HEK293 (cell line): ENCODE measurements around the gene ARHGAP42.

Experiments
- CTCF ChIA-PET: fragments of 350-600 bp; formaldehyde crosslinking; extraction: SDS; loops from one replicate; lab custom pipeline; 2021; ENCODE audit warnings: antibody characterized with exemption; lab: Yijun Ruan, JAX
- POLR2A ChIA-PET: fragments of 300-600 bp; formaldehyde crosslinking; extraction: SDS; loops from one replicate; lab custom pipeline; 2020; ENCODE audit warnings: antibody characterized with exemption, inconsistent platforms; lab: Yijun Ruan, JAX
- H3K27ac ChIP-seq: fragments of 200-500 bp; sonication (Bioruptor generic); 2 replicates; pipeline ENCODE4 v1.5.1; 2014; ENCODE audit warnings: low read depth, low read length, control low read depth, inconsistent platforms; ENCODE audit errors: extremely low read depth
- H3K36me3 ChIP-seq, 2 experiments: fragments of 200-500 bp in 1 of 2; sonication (Bioruptor generic) in 1 of 2; 1 replicate in 1 of 2; 2 replicates in 1 of 2; pipeline ENCODE4 v1.5.1; 2014 to 2017; ENCODE audit warnings: inconsistent platforms in 2 of 2, low read length in 2 of 2; ENCODE audit not compliant: control insufficient read depth in 2 of 2, insufficient read depth in 1 of 2
- H3K4me1 ChIP-seq: fragments of 200-500 bp; sonication (Bioruptor generic); 2 replicates; pipeline ENCODE4 v1.5.1; 2014; ENCODE audit warnings: mild to moderate bottlenecking, low read length, inconsistent platforms; ENCODE audit not compliant: control insufficient read depth, insufficient read depth
- H3K4me3 ChIP-seq: 2 replicates; pipeline ENCODE4 v1.5.1; 2011; ENCODE audit warnings: low read depth, mild to moderate bottlenecking, control low read depth, low read length, moderate library complexity
- H3K9me3 ChIP-seq: fragments of 200-500 bp; sonication (Bioruptor generic); 2 replicates; pipeline ENCODE4 v1.5.1; 2014; ENCODE audit warnings: low read depth, low read length, inconsistent platforms; ENCODE audit not compliant: control insufficient read depth, insufficient read depth
- BCL11B ChIP-seq: fragments of 450-650 bp; formaldehyde crosslinking; IDR thresholded peaks from 2 replicates; pipeline ENCODE4 v1.5.1; 2016; ENCODE audit warnings: low read depth, missing biosample characterization, missing genetic modification characterization
- HOXC10 ChIP-seq: sonication (generic); formaldehyde crosslinking; IDR thresholded peaks from 2 replicates; pipeline ENCODE4 v1.8.1; 2023; ENCODE audit warnings: mild to moderate bottlenecking, missing genetic modification reagents
- IKZF3 ChIP-seq: fragments of 450-650 bp; IDR thresholded peaks from 2 replicates; pipeline ENCODE4 v1.5.0; 2018; ENCODE audit warnings: missing biosample characterization, mild to moderate bottlenecking, missing genetic modification characterization, moderate library complexity
- KLF10 ChIP-seq: fragments of 450-650 bp; IDR thresholded peaks from 2 replicates; pipeline ENCODE4 v1.5.1; 2018; ENCODE audit warnings: missing biosample characterization, mild to moderate bottlenecking, missing genetic modification characterization
- REST ChIP-seq: fragments of 450-650 bp; formaldehyde crosslinking; IDR thresholded peaks from 2 replicates; pipeline ENCODE4 v1.5.1; 2016; ENCODE audit warnings: missing biosample characterization, missing genetic modification characterization
- SCRT1 ChIP-seq: fragments of 450-650 bp; formaldehyde crosslinking; IDR thresholded peaks from 2 replicates; pipeline ENCODE4 v1.5.1; 2016; ENCODE audit warnings: missing biosample characterization, missing genetic modification characterization, borderline replicate concordance
- ZNF10 ChIP-seq: fragments of 450-650 bp; formaldehyde crosslinking; IDR thresholded peaks from 2 replicates; pipeline ENCODE4 v1.5.1; 2017; ENCODE audit warnings: missing biosample characterization, missing genetic modification characterization
- ZNF138 ChIP-seq: fragments of 450-650 bp; formaldehyde crosslinking; IDR thresholded peaks from 2 replicates; pipeline ENCODE4 v1.5.1; 2016; ENCODE audit warnings: missing biosample characterization, missing genetic modification characterization, borderline replicate concordance
- ZNF157 ChIP-seq: fragments of 450-650 bp; formaldehyde crosslinking; IDR thresholded peaks from 2 replicates; pipeline ENCODE4 v1.5.1; 2016; ENCODE audit warnings: missing biosample characterization, missing genetic modification characterization
- ZNF214 ChIP-seq: fragments of 450-650 bp; formaldehyde crosslinking; IDR thresholded peaks from 2 replicates; pipeline ENCODE4 v1.5.1; 2017; ENCODE audit warnings: missing biosample characterization, mild to moderate bottlenecking, missing genetic modification characterization, borderline replicate concordance
- ZNF248 ChIP-seq: fragments of 450-650 bp; formaldehyde crosslinking; IDR thresholded peaks from 2 replicates; pipeline ENCODE4 v1.5.1; 2017; ENCODE audit warnings: missing biosample characterization, missing genetic modification characterization
- ZNF335 ChIP-seq: fragments of 450-650 bp; formaldehyde crosslinking; conservative IDR thresholded peaks from 2 replicates; pipeline ENCODE4 v1.5.1; 2016; ENCODE audit warnings: missing biosample characterization, missing genetic modification characterization
- ZNF37A ChIP-seq: fragments of 450-650 bp; IDR thresholded peaks from 2 replicates; pipeline ENCODE4 v1.5.1; 2018; ENCODE audit warnings: missing biosample characterization, missing genetic modification characterization
- ZNF558 ChIP-seq: fragments of 450-650 bp; formaldehyde crosslinking; IDR thresholded peaks from 2 replicates; pipeline ENCODE4 v1.5.1; 2016; ENCODE audit warnings: missing biosample characterization, missing genetic modification characterization
- ZNF610 ChIP-seq: fragments of 450-650 bp; formaldehyde crosslinking; IDR thresholded peaks from 2 replicates; pipeline ENCODE4 v1.5.1; 2016; ENCODE audit warnings: missing biosample characterization, missing genetic modification characterization, borderline replicate concordance
- ZNF654 ChIP-seq: fragments of 450-650 bp; formaldehyde crosslinking; IDR thresholded peaks from 2 replicates; pipeline ENCODE4 v1.5.1; 2016; ENCODE audit warnings: low read depth, missing biosample characterization, missing genetic modification characterization
- ZNF791 ChIP-seq: fragments of 450-650 bp; formaldehyde crosslinking; IDR thresholded peaks from 2 replicates; pipeline ENCODE4 v1.5.1; 2016; ENCODE audit warnings: missing biosample characterization, missing genetic modification characterization
- ZNF843 ChIP-seq: fragments of 450-650 bp; formaldehyde crosslinking; IDR thresholded peaks from 2 replicates; pipeline ENCODE4 v1.5.1; 2016; ENCODE audit warnings: missing biosample characterization, missing genetic modification characterization
- ZSCAN4 ChIP-seq: fragments of 450-650 bp; formaldehyde crosslinking; IDR thresholded peaks from 2 replicates; pipeline ENCODE4 v1.5.1; 2017; ENCODE audit warnings: missing biosample characterization, missing genetic modification characterization
- TF ChIP-seq, protein P1 (sequence below): fragments of 450-650 bp; formaldehyde crosslinking; conservative IDR thresholded peaks from 2 replicates; pipeline ENCODE4 v1.5.1; 2016; ENCODE audit warnings: low read depth, missing biosample characterization, missing genetic modification characterization
- TF ChIP-seq, protein P2 (sequence below): fragments of 450-650 bp; formaldehyde crosslinking; IDR thresholded peaks from 2 replicates; pipeline ENCODE4 v1.5.1; 2016; ENCODE audit warnings: missing biosample characterization, missing genetic modification characterization
- TF ChIP-seq, protein P3 (sequence below): fragments of 450-650 bp; formaldehyde crosslinking; IDR thresholded peaks from 2 replicates; pipeline ENCODE4 v1.5.1; 2016; ENCODE audit warnings: missing biosample characterization, missing genetic modification characterization

ARHGAP42 gene

DNA sequence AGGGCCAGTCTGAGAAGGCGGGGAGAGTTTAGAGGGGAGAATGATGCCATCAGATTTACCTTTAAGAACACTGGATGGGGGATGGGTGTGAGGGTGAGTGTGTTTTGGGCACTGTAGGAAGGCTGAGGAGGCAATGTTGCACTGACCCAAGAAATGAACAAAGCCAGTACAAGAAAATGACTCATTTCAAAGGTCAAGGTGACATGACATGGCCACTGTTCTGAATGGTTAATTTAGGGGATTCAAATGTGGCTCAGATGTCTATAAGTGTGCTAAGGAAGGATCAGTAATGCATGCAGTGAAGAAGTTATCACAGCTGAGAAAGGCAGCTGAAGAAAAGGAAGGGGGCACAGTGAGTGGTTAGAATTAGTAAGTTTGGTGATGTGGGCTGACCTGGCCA, 312.7 kb downstream of the ARHGAP42 start (continued):
- TF ChIP-seq ZNF37A (tag by site-specific recombination) (no peak), BCL11B (no peak), ZNF157 (tag by site-specific recombination) (no peak), ZNF654 (tag by site-specific recombination) (no peak), ZNF138 (tag by site-specific recombination) (no peak), ZNF10 (no peak)

- no peaks in the 10 kb centered on the region for H3K4me1 ChIP-seq
- no peak overlapping the region for H3K4me3 ChIP-seq
- H3K9me3 ChIP-seq, result no peaks in the 10 kb centered on the region
- CTCF ChIA-PET, result interaction anchor here (0.7 kb wide), 1 partner anchor 426 kb away, joined by 3 read pairs; no protein-coding TSS in a partner anchor
- no peak overlapping the region for H3K27ac ChIP-seq
- H3K36me3 ChIP-seq, result no peaks in the 10 kb centered on the region
- POLR2A ChIA-PET, result no interaction called here
- TF ChIP-seq, protein P1, sequence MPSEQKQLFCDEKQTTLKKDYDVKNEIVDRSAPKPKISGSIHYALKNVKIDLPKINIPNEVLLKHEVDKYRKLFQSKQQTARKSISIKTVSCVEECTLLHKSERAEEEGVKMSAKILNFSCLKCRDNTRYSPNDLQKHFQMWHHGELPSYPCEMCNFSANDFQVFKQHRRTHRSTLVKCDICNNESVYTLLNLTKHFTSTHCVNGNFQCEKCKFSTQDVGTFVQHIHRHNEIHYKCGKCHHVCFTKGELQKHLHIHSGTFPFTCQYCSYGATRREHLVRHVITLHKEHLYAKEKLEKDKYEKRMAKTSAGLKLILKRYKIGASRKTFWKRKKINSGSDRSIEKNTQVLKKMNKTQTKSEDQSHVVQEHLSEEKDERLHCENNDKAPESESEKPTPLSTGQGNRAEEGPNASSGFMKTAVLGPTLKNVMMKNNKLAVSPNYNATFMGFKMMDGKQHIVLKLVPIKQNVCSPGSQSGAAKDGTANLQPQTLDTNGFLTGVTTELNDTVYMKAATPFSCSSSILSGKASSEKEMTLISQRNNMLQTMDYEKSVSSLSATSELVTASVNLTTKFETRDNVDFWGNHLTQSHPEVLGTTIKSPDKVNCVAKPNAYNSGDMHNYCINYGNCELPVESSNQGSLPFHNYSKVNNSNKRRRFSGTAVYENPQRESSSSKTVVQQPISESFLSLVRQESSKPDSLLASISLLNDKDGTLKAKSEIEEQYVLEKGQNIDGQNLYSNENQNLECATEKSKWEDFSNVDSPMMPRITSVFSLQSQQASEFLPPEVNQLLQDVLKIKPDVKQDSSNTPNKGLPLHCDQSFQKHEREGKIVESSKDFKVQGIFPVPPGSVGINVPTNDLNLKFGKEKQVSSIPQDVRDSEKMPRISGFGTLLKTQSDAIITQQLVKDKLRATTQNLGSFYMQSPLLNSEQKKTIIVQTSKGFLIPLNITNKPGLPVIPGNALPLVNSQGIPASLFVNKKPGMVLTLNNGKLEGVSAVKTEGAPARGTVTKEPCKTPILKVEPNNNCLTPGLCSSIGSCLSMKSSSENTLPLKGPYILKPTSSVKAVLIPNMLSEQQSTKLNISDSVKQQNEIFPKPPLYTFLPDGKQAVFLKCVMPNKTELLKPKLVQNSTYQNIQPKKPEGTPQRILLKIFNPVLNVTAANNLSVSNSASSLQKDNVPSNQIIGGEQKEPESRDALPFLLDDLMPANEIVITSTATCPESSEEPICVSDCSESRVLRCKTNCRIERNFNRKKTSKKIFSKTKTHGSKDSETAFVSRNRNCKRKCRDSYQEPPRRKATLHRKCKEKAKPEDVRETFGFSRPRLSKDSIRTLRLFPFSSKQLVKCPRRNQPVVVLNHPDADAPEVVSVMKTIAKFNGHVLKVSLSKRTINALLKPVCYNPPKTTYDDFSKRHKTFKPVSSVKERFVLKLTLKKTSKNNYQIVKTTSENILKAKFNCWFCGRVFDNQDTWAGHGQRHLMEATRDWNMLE, result no peak
- TF ChIP-seq, protein P2, sequence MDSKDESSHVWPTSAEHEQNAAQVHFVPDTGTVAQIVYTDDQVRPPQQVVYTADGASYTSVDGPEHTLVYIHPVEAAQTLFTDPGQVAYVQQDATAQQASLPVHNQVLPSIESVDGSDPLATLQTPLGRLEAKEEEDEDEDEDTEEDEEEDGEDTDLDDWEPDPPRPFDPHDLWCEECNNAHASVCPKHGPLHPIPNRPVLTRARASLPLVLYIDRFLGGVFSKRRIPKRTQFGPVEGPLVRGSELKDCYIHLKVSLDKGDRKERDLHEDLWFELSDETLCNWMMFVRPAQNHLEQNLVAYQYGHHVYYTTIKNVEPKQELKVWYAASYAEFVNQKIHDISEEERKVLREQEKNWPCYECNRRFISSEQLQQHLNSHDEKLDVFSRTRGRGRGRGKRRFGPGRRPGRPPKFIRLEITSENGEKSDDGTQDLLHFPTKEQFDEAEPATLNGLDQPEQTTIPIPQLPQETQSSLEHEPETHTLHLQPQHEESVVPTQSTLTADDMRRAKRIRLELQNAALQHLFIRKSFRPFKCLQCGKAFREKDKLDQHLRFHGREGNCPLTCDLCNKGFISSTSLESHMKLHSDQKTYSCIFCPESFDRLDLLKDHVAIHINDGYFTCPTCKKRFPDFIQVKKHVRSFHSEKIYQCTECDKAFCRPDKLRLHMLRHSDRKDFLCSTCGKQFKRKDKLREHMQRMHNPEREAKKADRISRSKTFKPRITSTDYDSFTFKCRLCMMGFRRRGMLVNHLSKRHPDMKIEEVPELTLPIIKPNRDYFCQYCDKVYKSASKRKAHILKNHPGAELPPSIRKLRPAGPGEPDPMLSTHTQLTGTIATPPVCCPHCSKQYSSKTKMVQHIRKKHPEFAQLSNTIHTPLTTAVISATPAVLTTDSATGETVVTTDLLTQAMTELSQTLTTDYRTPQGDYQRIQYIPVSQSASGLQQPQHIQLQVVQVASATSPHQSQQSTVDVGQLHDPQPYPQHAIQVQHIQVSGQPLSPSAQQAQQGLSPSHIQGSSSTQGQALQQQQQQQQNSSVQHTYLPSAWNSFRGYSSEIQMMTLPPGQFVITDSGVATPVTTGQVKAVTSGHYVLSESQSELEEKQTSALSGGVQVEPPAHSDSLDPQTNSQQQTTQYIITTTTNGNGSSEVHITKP (tag by site-specific recombination), result no peak
- no peak for TF ChIP-seq ZNF791
- TF ChIP-seq REST (tag by site-specific recombination), result no peak
- no peak for TF ChIP-seq KLF10
- TF ChIP-seq ZSCAN4 (tag by site-specific recombination), result no peak
- TF ChIP-seq ZNF248 (tag by site-specific recombination), result no peak
- TF ChIP-seq, protein P3, sequence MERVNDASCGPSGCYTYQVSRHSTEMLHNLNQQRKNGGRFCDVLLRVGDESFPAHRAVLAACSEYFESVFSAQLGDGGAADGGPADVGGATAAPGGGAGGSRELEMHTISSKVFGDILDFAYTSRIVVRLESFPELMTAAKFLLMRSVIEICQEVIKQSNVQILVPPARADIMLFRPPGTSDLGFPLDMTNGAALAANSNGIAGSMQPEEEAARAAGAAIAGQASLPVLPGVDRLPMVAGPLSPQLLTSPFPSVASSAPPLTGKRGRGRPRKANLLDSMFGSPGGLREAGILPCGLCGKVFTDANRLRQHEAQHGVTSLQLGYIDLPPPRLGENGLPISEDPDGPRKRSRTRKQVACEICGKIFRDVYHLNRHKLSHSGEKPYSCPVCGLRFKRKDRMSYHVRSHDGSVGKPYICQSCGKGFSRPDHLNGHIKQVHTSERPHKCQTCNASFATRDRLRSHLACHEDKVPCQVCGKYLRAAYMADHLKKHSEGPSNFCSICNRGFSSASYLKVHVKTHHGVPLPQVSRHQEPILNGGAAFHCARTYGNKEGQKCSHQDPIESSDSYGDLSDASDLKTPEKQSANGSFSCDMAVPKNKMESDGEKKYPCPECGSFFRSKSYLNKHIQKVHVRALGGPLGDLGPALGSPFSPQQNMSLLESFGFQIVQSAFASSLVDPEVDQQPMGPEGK, result no peak
- TF ChIP-seq ZNF843, result no peak
- no peak for TF ChIP-seq ZNF558 (tag by site-specific recombination)
- no peak for TF ChIP-seq ZNF610 (tag by site-specific recombination)
- TF ChIP-seq SCRT1, result no peak
- no peak for TF ChIP-seq IKZF3 (tag by site-specific recombination)
- TF ChIP-seq ZNF654 (tag by site-specific recombination), result no peak; the same call in 1 of the 2 replicates
- TF ChIP-seq ZNF335 (tag by site-specific recombination), result no peak
- TF ChIP-seq ZNF214, result no peak
- no peak for TF ChIP-seq HOXC10 (CRISPR knock-in tag)
These were observed 316.4 kb downstream of the ARHGAP42 start for GRCh38 chr11:101003468-101003867.
